H1 (cell line): Measurements from ENCODE around the gene TP53BP2. TPM values are rescaled to one million over a fixed set of nuclear protein-coding genes. Genes with fewer than 3 reads are reported as not detected.

Experiments used
- MAX ChIP-seq: IDR thresholded peaks from 2 replicates; pipeline ENCODE4 v1.6.1; 2012; ENCODE audit warnings: inconsistent platforms
- NANOG ChIP-seq: IDR thresholded peaks from 2 replicates; pipeline ENCODE4 v1.6.1; 2011; ENCODE audit warnings: low read length, low read depth, mild to moderate bottlenecking, inconsistent platforms; ENCODE audit not compliant: insufficient read depth, poor library complexity, severe bottlenecking
- RAD21 ChIP-seq, 2 experiments: IDR thresholded peaks in 1 of 2; conservative IDR thresholded peaks in 1 of 2; 2 replicates each; pipeline ENCODE4 v1.6.1; 2011; ENCODE audit warnings: low read depth in 2 of 2, low read length in 2 of 2, improper control_type of control experiment in 1 of 2, inconsistent platforms in 1 of 2, mild to moderate bottlenecking in 1 of 2, moderate library complexity in 1 of 2
- SP4 ChIP-seq: IDR thresholded peaks from 2 replicates; pipeline ENCODE4 v1.6.1; 2012; ENCODE audit warnings: low read length, inconsistent platforms
- TBP ChIP-seq: IDR thresholded peaks from 2 replicates; pipeline ENCODE4 v1.6.1; 2011; ENCODE audit warnings: low read depth, low read length, improper control_type of control experiment
- polyA plus RNA-seq, 7 experiments: library from polyadenylated mRNA; depleted of rRNA in 3 of 7; stranded (reverse) in 5 of 7; unstranded in 2 of 7; fragments of >200 nt in 5 of 7; fragments of 200-250 nt in 2 of 7; gene quantifications; 1 replicate in 5 of 7; 2 replicates in 1 of 7; 4 replicates in 1 of 7; pipeline versions ENCODE4 v1.2.1 to v1.2.3, GENCODE V29; 2011 to 2013; ENCODE audit warnings: missing spikeins in 2 of 7, mixed read lengths in 2 of 7
- total RNA-seq: library from RNA; stranded (reverse); fragmentation: NEBNext Ultra II Directional; extraction: Animal tissue kit (Norgen Biotek cat#: 25700); gene quantifications from 2 replicates; pipeline ENCODE4 v1.2.1, GENCODE V29; 2021

The TP53BP2 gene
- total and polyA plus RNA-seq, 2 of the 8 experiments (the other 6 are each of a cell fraction or from before 2014, with no cell fraction given): 18.0 to 38.7 TPM

GRCh38 chr1:223771814-223772770 is 73.7 kb downstream of the TP53BP2 start (continued):
- TF ChIP-seq MAX (no peak), SP4 (no peak), TBP (no peak), RAD21 (IDR thresholded peaks at IDR 0.05 in 1 of 2, conservative IDR thresholded peaks at IDR 0.05 in 1 of 2; ENCODE audit: low read depth in 2 of 2, low read length in 2 of 2) (no peak), NANOG (no peak)
